H1 (cell line): ENCODE measurements around the gene RPS19. TPM values are rescaled to one million over a fixed set of nuclear protein-coding genes. Genes with fewer than 3 reads are reported as not detected.

Experiments used
- CTCF ChIA-PET: fragments of 300-600 bp; sonication (Branson Sonifier 250); formaldehyde crosslinking; loops from one replicate; lab custom pipeline; 2021; ENCODE audit not compliant: partially characterized antibody; lab: Charles Lee
- POLR2A ChIA-PET: fragments of 300-600 bp; sonication (Branson Sonifier 250); formaldehyde crosslinking; loops from one replicate; lab custom pipeline; 2021; ENCODE audit warnings: inconsistent platforms; ENCODE audit not compliant: partially characterized antibody; lab: Charles Lee
- DNase-seq, 2 experiments: peaks; one replicate each; pipeline versions ENCODE4 v3.0.0 to v3.0.0-alpha.2; 2010 to 2022; ENCODE audit warnings: low spot score in 2 of 2, low read depth in 1 of 2, mixed read lengths in 1 of 2
- FAIRE-seq: peaks from 2 replicates; lab custom pipeline; 2011; peaks lifted over from hg19 to GRCh38; lab: Jason Lieb, UNC
- H2AFZ ChIP-seq: 2 replicates; pipeline ENCODE4 v1.8.1; 2012; ENCODE audit warnings: low read length, inconsistent platforms
- H2AK5ac ChIP-seq: 2 replicates; pipeline ENCODE4 v1.6.1; 2013; ENCODE audit warnings: low read depth, low read length
- H2BK120ac ChIP-seq: replicated peaks from 2 replicates; pipeline ENCODE3; 2013; ENCODE audit warnings: low read depth, low read length, inconsistent platforms
- H2BK12ac ChIP-seq: 2 replicates; pipeline ENCODE4 v1.6.1; 2013; ENCODE audit warnings: low read depth, low read length
- H2BK15ac ChIP-seq: 2 replicates; pipeline ENCODE4 v1.6.1; 2013; ENCODE audit warnings: low read length
- H2BK20ac ChIP-seq: 2 replicates; pipeline ENCODE4 v1.6.1; 2013; ENCODE audit warnings: low read length
- H2BK5ac ChIP-seq: 2 replicates; pipeline ENCODE4 v1.6.1; 2013; ENCODE audit warnings: low read depth, low read length
- H3K14ac ChIP-seq: 2 replicates; pipeline ENCODE4 v1.6.1; 2013; ENCODE audit warnings: inconsistent platforms; ENCODE audit not compliant: insufficient read length
- H3K18ac ChIP-seq: 2 replicates; pipeline ENCODE4 v1.6.1; 2013; ENCODE audit warnings: low read length; ENCODE audit errors: extremely low read depth
- H3K23ac ChIP-seq: 2 replicates; pipeline ENCODE4 v1.6.1; 2013; ENCODE audit warnings: inconsistent platforms; ENCODE audit not compliant: insufficient read length
- H3K23me2 ChIP-seq: 2 replicates; pipeline ENCODE4 v1.6.1; 2013; ENCODE audit warnings: low read depth, low read length
- H3K27ac ChIP-seq: 2 replicates; pipeline ENCODE4 v1.6.1; 2011; ENCODE audit warnings: low read depth, low read length, inconsistent platforms
- H3K27me3 ChIP-seq, 4 experiments: replicated peaks in 1 of 4; 1 replicate in 1 of 4; 2 replicates in 3 of 4; pipeline versions ENCODE4 v1.6.1 to v1.8.1; 2011 to 2013; ENCODE audit warnings: low read length in 3 of 4, mild to moderate bottlenecking in 3 of 4, inconsistent platforms in 2 of 4, mixed read lengths in 2 of 4, moderate library complexity in 1 of 4; ENCODE audit not compliant: control insufficient read depth in 3 of 4, insufficient read depth in 3 of 4; ENCODE audit errors: extremely low read depth in 1 of 4
- H3K36me3 ChIP-seq, 4 experiments: 2 replicates each; pipeline versions ENCODE4 v1.6.1 to v1.8.1; 2011 to 2013; ENCODE audit warnings: mild to moderate bottlenecking in 4 of 4, low read length in 3 of 4, moderate library complexity in 2 of 4, control low read depth in 1 of 4, inconsistent platforms in 1 of 4; ENCODE audit not compliant: insufficient read depth in 4 of 4, control insufficient read depth in 2 of 4
- H3K4ac ChIP-seq: replicated peaks from 2 replicates; pipeline ENCODE3; 2013; ENCODE audit warnings: low read length, low read depth, mixed read lengths, inconsistent platforms; ENCODE audit not compliant: insufficient read length
- H3K4me1 ChIP-seq, 4 experiments: replicated peaks in 1 of 4; 1 replicate in 1 of 4; 2 replicates in 3 of 4; pipeline versions ENCODE4 v1.6.1 to v1.8.1; 2011 to 2013; ENCODE audit warnings: low read length in 3 of 4, inconsistent platforms in 2 of 4, mixed read lengths in 1 of 4; ENCODE audit not compliant: insufficient read depth in 4 of 4, control insufficient read depth in 3 of 4
- H3K4me2 ChIP-seq, 2 experiments: 2 replicates each; pipeline versions ENCODE4 v1.6.1 to v1.8.1; 2011 to 2013; ENCODE audit warnings: low read depth in 2 of 2, low read length in 2 of 2, control low read depth in 1 of 2, inconsistent platforms in 1 of 2, mild to moderate bottlenecking in 1 of 2; ENCODE audit not compliant: insufficient read depth in 1 of 2
- H3K4me3 ChIP-seq, 4 experiments: fragments of 200-600, 300-600 bp in 1 of 4; sonication (generic), shearing (Covaris generic), sonication (Bioruptor Twin) in 1 of 4; 2 replicates each; pipeline versions ENCODE4 v1.5.1 to v1.8.1; 2011 to 2016; ENCODE audit warnings: low read length in 4 of 4, low read depth in 3 of 4, control low read depth in 2 of 4, inconsistent platforms in 2 of 4, mild to moderate bottlenecking in 2 of 4, mixed read lengths in 1 of 4, moderate library complexity in 1 of 4; ENCODE audit not compliant: insufficient read depth in 2 of 4; ENCODE audit errors: extremely low read depth in 1 of 4
- H3K56ac ChIP-seq: replicated peaks from 2 replicates; pipeline ENCODE3; 2013; ENCODE audit warnings: low read depth, mild to moderate bottlenecking, mixed read lengths, low read length, inconsistent platforms; ENCODE audit not compliant: insufficient read length
- H3K79me1 ChIP-seq: 2 replicates; pipeline ENCODE4 v1.6.1; 2013; ENCODE audit warnings: low read depth, low read length, control low read depth
- H3K79me2 ChIP-seq, 2 experiments: 2 replicates each; pipeline versions ENCODE4 v1.6.1 to v1.8.1; 2012 to 2013; ENCODE audit warnings: low read length in 2 of 2, mild to moderate bottlenecking in 2 of 2, inconsistent platforms in 1 of 2; ENCODE audit not compliant: insufficient read depth in 2 of 2, control insufficient read depth in 1 of 2
- H3K9ac ChIP-seq, 4 experiments: replicated peaks in 1 of 4; 1 replicate in 1 of 4; 2 replicates in 3 of 4; pipeline versions ENCODE4 v1.6.1 to v1.8.1; 2011 to 2013; ENCODE audit warnings: low read depth in 3 of 4, low read length in 3 of 4, control low read depth in 2 of 4, mild to moderate bottlenecking in 2 of 4, moderate library complexity in 2 of 4, inconsistent platforms in 1 of 4; ENCODE audit errors: extremely low read depth in 1 of 4
- H3K9me3 ChIP-seq, 2 experiments: 2 replicates each; pipeline versions ENCODE4 v1.6.1 to v1.8.1; 2012 to 2013; ENCODE audit warnings: mild to moderate bottlenecking in 2 of 2, moderate library complexity in 2 of 2, control low read depth in 1 of 2, inconsistent platforms in 1 of 2, low read depth in 1 of 2, low read length in 1 of 2, mixed read lengths in 1 of 2; ENCODE audit not compliant: insufficient read depth in 2 of 2
- H4K20me1 ChIP-seq, 2 experiments: replicated peaks in 1 of 2; 2 replicates each; pipeline versions ENCODE3 to v1.8.1; 2011 to 2013; ENCODE audit warnings: inconsistent platforms in 2 of 2, low read length in 2 of 2, mild to moderate bottlenecking in 1 of 2; ENCODE audit not compliant: insufficient read depth in 2 of 2, control insufficient read depth in 1 of 2
- H4K5ac ChIP-seq: 2 replicates; pipeline ENCODE4 v1.6.1; 2013; ENCODE audit warnings: low read length, low read depth, mixed read lengths, inconsistent platforms; ENCODE audit not compliant: insufficient read length
- H4K8ac ChIP-seq: 2 replicates; pipeline ENCODE4 v1.8.0; 2013; ENCODE audit warnings: mild to moderate bottlenecking, moderate library complexity, low read length, inconsistent platforms; ENCODE audit not compliant: insufficient read depth; ENCODE audit errors: extremely low read depth
- H4K91ac ChIP-seq: replicated peaks from 2 replicates; pipeline ENCODE3; 2013; ENCODE audit warnings: low read length, mixed read lengths, inconsistent platforms; ENCODE audit not compliant: insufficient read length
- GABPA ChIP-seq: IDR thresholded peaks from 2 replicates; pipeline ENCODE4 v1.6.1; 2011; ENCODE audit warnings: mild to moderate bottlenecking, low read length, moderate library complexity, borderline replicate concordance; ENCODE audit not compliant: insufficient read depth
- USF2 ChIP-seq: IDR thresholded peaks from 2 replicates; pipeline ENCODE4 v1.6.1; 2011; ENCODE audit warnings: low read length, improper control_type of control experiment
- WGBS, 2 experiments: shearing (Covaris generic) in 1 of 2; methylation state at CpG; one replicate each; pipeline versions ENCODE4 v1.1.6 to v1.1.7; 2013 to 2015; ENCODE audit warnings: low lambda C conversion rate in 2 of 2, mixed read lengths in 2 of 2, inconsistent platforms in 1 of 2, low coverage in 1 of 2, missing lambda C conversion rate in 1 of 2; ENCODE audit not compliant: insufficient replicate concordance in 2 of 2, insufficient coverage in 1 of 2, insufficient read length in 1 of 2; ENCODE audit errors: extremely low coverage in 1 of 2, missing lambda C conversion rate in 1 of 2; 5-methylcytosine and 5-hydroxymethylcytosine counted together
- polyA plus RNA-seq, 7 experiments: library from polyadenylated mRNA; depleted of rRNA in 3 of 7; stranded (reverse) in 5 of 7; unstranded in 2 of 7; fragments of >200 nt in 5 of 7; fragments of 200-250 nt in 2 of 7; gene quantifications; 1 replicate in 5 of 7; 2 replicates in 1 of 7; 4 replicates in 1 of 7; pipeline versions ENCODE4 v1.2.1 to v1.2.3, GENCODE V29; 2011 to 2013; ENCODE audit warnings: missing spikeins in 2 of 7, mixed read lengths in 2 of 7
- total RNA-seq: library from RNA; stranded (reverse); fragmentation: NEBNext Ultra II Directional; extraction: Animal tissue kit (Norgen Biotek cat#: 25700); gene quantifications from 2 replicates; pipeline ENCODE4 v1.2.1, GENCODE V29; 2021

The RPS19 gene
- total and polyA plus RNA-seq, 2 of the 8 experiments (the other 6 are each of a cell fraction or from before 2014, with no cell fraction given): 2,817 to 5,751 TPM

GRCh38 chr19:41906271-41906670, 46.2 kb downstream of the RPS19 start:
- peaks cover 4 to 14% of the 10 kb centered on the region in 2 experiments for H4K20me1 ChIP-seq
- no peaks in the 10 kb centered on the region for H3K9me3 ChIP-seq
- H3K18ac ChIP-seq: no peak overlapping the region
- H3K79me1 ChIP-seq: peaks cover 2% of the 10 kb centered on the region; the same call in 1 of the 2 replicates
- H3K4me2 ChIP-seq: no peak overlapping the region
- no peak for FAIRE-seq
- no peak overlapping the region for H3K56ac ChIP-seq
- no peak overlapping the region for H2BK120ac ChIP-seq
- no peak overlapping the region for H3K9ac ChIP-seq
- H3K4ac ChIP-seq: no peak overlapping the region
- H2BK12ac ChIP-seq: no peak overlapping the region
- no peak overlapping the region for H4K5ac ChIP-seq
- no peak overlapping the region for H2BK15ac ChIP-seq
- H3K23ac ChIP-seq: no peak overlapping the region
- ChIA-PET POLR2A (interaction anchor here (1.0 to 13.1 kb wide), 7 partner anchors 11 to 46 kb away, joined by 3 to 167 read pairs (median 7); partner anchors contain the start of genes ERFL and RPS19), CTCF (interaction anchor here (1.1 to 3.0 kb wide), 5 partner anchors 11 to 373 kb away, joined by 3 to 11 read pairs (median 4); no protein-coding TSS in a partner anchor)
- DNase-seq: no peak
- H3K4me3 ChIP-seq: no peak overlapping the region
- H3K23me2 ChIP-seq: peaks cover 2% of the 10 kb centered on the region; the same call in 1 of the 2 replicates
- WGBS, 2 experiments: 85% methylated on average over 7 of the region's 9 CpGs; no CpG with 5 or more reads in 1 of the 2 experiments
- H3K4me1 ChIP-seq: peaks cover 0 to 2% (median 0%) of the 10 kb centered on the region in 4 experiments; a peak in 2 of 7 replicates
- no peak overlapping the region for H2AK5ac ChIP-seq
- H2BK20ac ChIP-seq: no peak overlapping the region
- no peak overlapping the region for H4K8ac ChIP-seq
- peaks cover 5 to 16% (median 14%) of the 10 kb centered on the region in 4 experiments for H3K36me3 ChIP-seq
- H4K91ac ChIP-seq: no peak overlapping the region
- H3K14ac ChIP-seq: no peak overlapping the region
- peaks cover 11 to 21% (median 17%) of the 10 kb centered on the region in 4 experiments for H3K27me3 ChIP-seq
- H2BK5ac ChIP-seq: no peak overlapping the region
- no peak overlapping the region for H3K27ac ChIP-seq
- no peaks in the 10 kb centered on the region for H3K79me2 ChIP-seq
- no peak overlapping the region for H2AFZ ChIP-seq
- no peak for TF ChIP-seq GABPA
- no peak for TF ChIP-seq USF2
